ENCODE data around the gene SLC34A3.

SLC34A3 gene

GRCh38 chr9:137192448-137192780, 38.3 kb upstream of the SLC34A3 start:
- TF ChIP-seq, protein P1, sequence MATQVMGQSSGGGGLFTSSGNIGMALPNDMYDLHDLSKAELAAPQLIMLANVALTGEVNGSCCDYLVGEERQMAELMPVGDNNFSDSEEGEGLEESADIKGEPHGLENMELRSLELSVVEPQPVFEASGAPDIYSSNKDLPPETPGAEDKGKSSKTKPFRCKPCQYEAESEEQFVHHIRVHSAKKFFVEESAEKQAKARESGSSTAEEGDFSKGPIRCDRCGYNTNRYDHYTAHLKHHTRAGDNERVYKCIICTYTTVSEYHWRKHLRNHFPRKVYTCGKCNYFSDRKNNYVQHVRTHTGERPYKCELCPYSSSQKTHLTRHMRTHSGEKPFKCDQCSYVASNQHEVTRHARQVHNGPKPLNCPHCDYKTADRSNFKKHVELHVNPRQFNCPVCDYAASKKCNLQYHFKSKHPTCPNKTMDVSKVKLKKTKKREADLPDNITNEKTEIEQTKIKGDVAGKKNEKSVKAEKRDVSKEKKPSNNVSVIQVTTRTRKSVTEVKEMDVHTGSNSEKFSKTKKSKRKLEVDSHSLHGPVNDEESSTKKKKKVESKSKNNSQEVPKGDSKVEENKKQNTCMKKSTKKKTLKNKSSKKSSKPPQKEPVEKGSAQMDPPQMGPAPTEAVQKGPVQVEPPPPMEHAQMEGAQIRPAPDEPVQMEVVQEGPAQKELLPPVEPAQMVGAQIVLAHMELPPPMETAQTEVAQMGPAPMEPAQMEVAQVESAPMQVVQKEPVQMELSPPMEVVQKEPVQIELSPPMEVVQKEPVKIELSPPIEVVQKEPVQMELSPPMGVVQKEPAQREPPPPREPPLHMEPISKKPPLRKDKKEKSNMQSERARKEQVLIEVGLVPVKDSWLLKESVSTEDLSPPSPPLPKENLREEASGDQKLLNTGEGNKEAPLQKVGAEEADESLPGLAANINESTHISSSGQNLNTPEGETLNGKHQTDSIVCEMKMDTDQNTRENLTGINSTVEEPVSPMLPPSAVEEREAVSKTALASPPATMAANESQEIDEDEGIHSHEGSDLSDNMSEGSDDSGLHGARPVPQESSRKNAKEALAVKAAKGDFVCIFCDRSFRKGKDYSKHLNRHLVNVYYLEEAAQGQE (IDR thresholded peaks at IDR 0.05; ENCODE audit: insufficient read depth in 1 of 2, low read depth in 2 of 2, low read length in 2 of 2): no peak
- TF ChIP-seq TAF1 (IDR thresholded peaks at IDR 0.05; ENCODE audit: borderline replicate concordance, insufficient read depth, low read length) (no peak), SIN3A (IDR thresholded peaks at IDR 0.05; ENCODE audit: borderline replicate concordance, insufficient read depth, low read length) (no peak), FOXP2 (optimal IDR thresholded peaks at IDR 0.05; ENCODE audit: borderline replicate concordance, extremely low read depth, extremely low read length, insufficient read depth) (no peak), POLR2AphosphoS5 (IDR thresholded peaks at IDR 0.05; ENCODE audit: low read depth, low read length) (no peak)

DNA sequence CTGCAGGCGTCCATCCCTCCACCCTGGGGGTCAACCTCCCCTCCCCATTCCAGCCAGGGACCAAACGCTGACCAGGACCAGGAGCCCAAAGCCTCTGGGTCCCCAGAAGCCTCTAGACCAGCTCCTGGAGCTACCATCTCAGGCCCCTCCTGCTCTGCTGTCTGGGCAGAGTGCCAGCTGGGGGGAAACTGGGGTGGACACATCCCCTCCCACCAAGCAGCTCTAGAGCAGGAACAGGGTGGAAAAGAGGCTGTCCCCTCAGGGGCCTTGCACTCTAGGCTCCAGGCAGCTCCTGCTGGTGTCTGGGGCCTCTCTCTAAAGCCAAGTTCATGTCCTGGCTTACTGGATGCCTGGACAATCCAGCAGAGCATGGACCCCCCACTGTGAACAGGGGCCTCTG, 37.8 kb upstream of the SLC34A3 start:
- no peak for TF ChIP-seq FOXP2 (optimal IDR thresholded peaks at IDR 0.05; ENCODE audit: borderline replicate concordance, extremely low read depth, extremely low read length, insufficient read depth)
- no peak for TF ChIP-seq SIN3A (IDR thresholded peaks at IDR 0.05; ENCODE audit: borderline replicate concordance, insufficient read depth, low read length)
- TF ChIP-seq, protein P1 (IDR thresholded peaks at IDR 0.05; ENCODE audit: insufficient read depth in 1 of 2, low read depth in 2 of 2, low read length in 2 of 2): no peak
- no peak for TF ChIP-seq POLR2AphosphoS5 (IDR thresholded peaks at IDR 0.05; ENCODE audit: low read depth, low read length)
- TF ChIP-seq TAF1 (IDR thresholded peaks at IDR 0.05; ENCODE audit: borderline replicate concordance, insufficient read depth, low read length): no peak

DNA sequence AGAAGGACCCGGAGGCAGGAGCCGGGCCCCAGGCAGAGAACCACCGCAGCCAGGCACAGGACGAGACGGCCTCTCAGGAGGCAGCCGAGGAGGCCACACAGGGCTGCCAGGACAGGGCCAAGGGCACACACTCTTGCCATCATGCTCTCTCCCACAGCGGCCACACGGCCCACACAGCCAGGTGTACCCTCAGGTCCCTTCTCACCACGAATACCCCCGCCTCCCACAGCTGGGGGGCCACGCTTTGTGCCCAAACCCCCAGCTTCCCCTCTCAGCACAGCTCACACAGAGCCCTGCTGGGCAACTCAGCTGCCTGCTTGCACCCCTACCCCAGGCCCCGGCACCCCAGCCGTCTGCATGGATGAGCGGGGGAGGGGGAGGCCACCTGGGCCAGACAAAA, 36.9 kb upstream of the SLC34A3 start:
- TF ChIP-seq POLR2AphosphoS5 (IDR thresholded peaks at IDR 0.05; ENCODE audit: low read depth, low read length): no peak
- TF ChIP-seq, protein P1 (IDR thresholded peaks at IDR 0.05; ENCODE audit: insufficient read depth in 1 of 2, low read depth in 2 of 2, low read length in 2 of 2): no peak
- TF ChIP-seq TAF1 (IDR thresholded peaks at IDR 0.05; ENCODE audit: borderline replicate concordance, insufficient read depth, low read length): no peak
- TF ChIP-seq SIN3A (IDR thresholded peaks at IDR 0.05; ENCODE audit: borderline replicate concordance, insufficient read depth, low read length): no peak
- no peak for TF ChIP-seq FOXP2 (optimal IDR thresholded peaks at IDR 0.05; ENCODE audit: borderline replicate concordance, extremely low read depth, extremely low read length, insufficient read depth)

GRCh38 chr9:137194388-137194787, 36.3 kb upstream of the SLC34A3 start:
- no peak for TF ChIP-seq TAF1 (IDR thresholded peaks at IDR 0.05; ENCODE audit: borderline replicate concordance, insufficient read depth, low read length)
- no peak for TF ChIP-seq SIN3A (IDR thresholded peaks at IDR 0.05; ENCODE audit: borderline replicate concordance, insufficient read depth, low read length)
- TF ChIP-seq FOXP2 (optimal IDR thresholded peaks at IDR 0.05; ENCODE audit: borderline replicate concordance, extremely low read depth, extremely low read length, insufficient read depth): no peak
- TF ChIP-seq, protein P1 (IDR thresholded peaks at IDR 0.05; ENCODE audit: insufficient read depth in 1 of 2, low read depth in 2 of 2, low read length in 2 of 2): no peak
- TF ChIP-seq POLR2AphosphoS5 (IDR thresholded peaks at IDR 0.05; ENCODE audit: low read depth, low read length): no peak

GRCh38 chr9:137194909-137195308, 35.8 kb upstream of the SLC34A3 start:
- TF ChIP-seq, protein P1 (IDR thresholded peaks at IDR 0.05; ENCODE audit: insufficient read depth in 1 of 2, low read depth in 2 of 2, low read length in 2 of 2): no peak
- TF ChIP-seq FOXP2 (optimal IDR thresholded peaks at IDR 0.05; ENCODE audit: borderline replicate concordance, extremely low read depth, extremely low read length, insufficient read depth): no peak
- no peak for TF ChIP-seq SIN3A (IDR thresholded peaks at IDR 0.05; ENCODE audit: borderline replicate concordance, insufficient read depth, low read length)
- TF ChIP-seq TAF1 (IDR thresholded peaks at IDR 0.05; ENCODE audit: borderline replicate concordance, insufficient read depth, low read length): no peak
- no peak for TF ChIP-seq POLR2AphosphoS5 (IDR thresholded peaks at IDR 0.05; ENCODE audit: low read depth, low read length)

Data from PFSK-1 (cell line).